HG02840 (cell line): ENCODE measurements around the gene CHSY1.
"Not testable (repeated sequence)": the region's sequence is repeated elsewhere in the genome, so short reads cannot be mapped to it uniquely, and the experiment has no call there.

ENCODE experiments used
- ATAC-seq: cut with Tn5 transposase; IDR thresholded peaks from one replicate; pipeline ENCODE4 v1.9.1; 2021; ENCODE audit warnings: mild to moderate bottlenecking, moderate library complexity, moderate number of reproducible peaks; ENCODE audit not compliant: unreplicated experiment, low FRiP score

Gene CHSY1

GRCh38 chr15:101251830-101252820, at the start of gene CHSY1:
CHSY1 (minus strand) TSS chr15:101252048; CDS start chr15:101251456, 592 bp downstream.
- ATAC-seq = peak; percentile 75

- no peak for ATAC-seq
Measured at GRCh38 chr15:101296418-101297405, 44.9 kb upstream of the CHSY1 start.

GRCh38 chr15:101295607-101296161, 43.8 kb upstream of the CHSY1 start:
- ATAC-seq = no peak

- peak; percentile 87 for ATAC-seq
Measured at GRCh38 chr15:101294731-101295606, 43.1 kb upstream of the CHSY1 start, which contains the start of gene SNRPA1. SNRPA1 (minus strand) TSS chr15:101295248; CDS start chr15:101295178, 70 bp downstream.

GRCh38 chr15:101293122-101293521, 41.3 kb upstream of the CHSY1 start:
- ATAC-seq = no peak

- ATAC-seq = no peak
Measured at GRCh38 chr15:101288905-101289513, 37.2 kb upstream of the CHSY1 start.

- not testable (repeated sequence) for ATAC-seq
Measured at GRCh38 chr15:101287342-101287741, 35.5 kb upstream of the CHSY1 start.

GRCh38 chr15:101286471-101287114, 34.7 kb upstream of the CHSY1 start:
- ATAC-seq = no peak

GRCh38 chr15:101283931-101284330, 32.1 kb upstream of the CHSY1 start:
- ATAC-seq = no peak

GRCh38 chr15:101280007-101280406, 28.2 kb upstream of the CHSY1 start:
- no peak for ATAC-seq

GRCh38 chr15:101277943-101278564, 26.2 kb upstream of the CHSY1 start:
- no peak for ATAC-seq

GRCh38 chr15:101277038-101277822, 25.4 kb upstream of the CHSY1 start, which contains the start of gene SELENOS:
SELENOS (minus strand) TSS chr15:101277485; CDS start chr15:101277417, 68 bp downstream.
- ATAC-seq = peak; percentile 81

GRCh38 chr15:101276501-101277037, 24.7 kb upstream of the CHSY1 start:
- peak; percentile 32 for ATAC-seq

GRCh38 chr15:101275018-101275417, 23.2 kb upstream of the CHSY1 start:
- no peak for ATAC-seq

GRCh38 chr15:101273534-101273933, 21.7 kb upstream of the CHSY1 start:
- no peak for ATAC-seq

GRCh38 chr15:101272584-101272983, 20.7 kb upstream of the CHSY1 start:
- no peak for ATAC-seq
